H1 (cell line): ENCODE data around the gene GRB7. TPM values are rescaled to one million over a fixed set of nuclear protein-coding genes. Genes with fewer than 3 reads are reported as not detected.

Experiments used
- CTCF ChIA-PET: fragments of 300-600 bp; sonication (Branson Sonifier 250); formaldehyde crosslinking; loops from one replicate; lab custom pipeline; 2021; ENCODE audit not compliant: partially characterized antibody; lab: Charles Lee
- POLR2A ChIA-PET: fragments of 300-600 bp; sonication (Branson Sonifier 250); formaldehyde crosslinking; loops from one replicate; lab custom pipeline; 2021; ENCODE audit warnings: inconsistent platforms; ENCODE audit not compliant: partially characterized antibody; lab: Charles Lee
- DNase-seq, 2 experiments: peaks; one replicate each; pipeline versions ENCODE4 v3.0.0 to v3.0.0-alpha.2; 2010 to 2022; ENCODE audit warnings: low spot score in 2 of 2, low read depth in 1 of 2, mixed read lengths in 1 of 2
- FAIRE-seq: peaks from 2 replicates; lab custom pipeline; 2011; peaks lifted over from hg19 to GRCh38; lab: Jason Lieb, UNC
- H2AFZ ChIP-seq: 2 replicates; pipeline ENCODE4 v1.8.1; 2012; ENCODE audit warnings: low read length, inconsistent platforms
- H2AK5ac ChIP-seq: 2 replicates; pipeline ENCODE4 v1.6.1; 2013; ENCODE audit warnings: low read depth, low read length
- H2BK120ac ChIP-seq: replicated peaks from 2 replicates; pipeline ENCODE3; 2013; ENCODE audit warnings: low read depth, low read length, inconsistent platforms
- H2BK12ac ChIP-seq: 2 replicates; pipeline ENCODE4 v1.6.1; 2013; ENCODE audit warnings: low read depth, low read length
- H2BK15ac ChIP-seq: 2 replicates; pipeline ENCODE4 v1.6.1; 2013; ENCODE audit warnings: low read length
- H2BK20ac ChIP-seq: 2 replicates; pipeline ENCODE4 v1.6.1; 2013; ENCODE audit warnings: low read length
- H2BK5ac ChIP-seq: 2 replicates; pipeline ENCODE4 v1.6.1; 2013; ENCODE audit warnings: low read depth, low read length
- H3K14ac ChIP-seq: 2 replicates; pipeline ENCODE4 v1.6.1; 2013; ENCODE audit warnings: inconsistent platforms; ENCODE audit not compliant: insufficient read length
- H3K18ac ChIP-seq: 2 replicates; pipeline ENCODE4 v1.6.1; 2013; ENCODE audit warnings: low read length; ENCODE audit errors: extremely low read depth
- H3K23ac ChIP-seq: 2 replicates; pipeline ENCODE4 v1.6.1; 2013; ENCODE audit warnings: inconsistent platforms; ENCODE audit not compliant: insufficient read length
- H3K23me2 ChIP-seq: 2 replicates; pipeline ENCODE4 v1.6.1; 2013; ENCODE audit warnings: low read depth, low read length
- H3K27ac ChIP-seq: 2 replicates; pipeline ENCODE4 v1.6.1; 2011; ENCODE audit warnings: low read depth, low read length, inconsistent platforms
- H3K27me3 ChIP-seq, 4 experiments: replicated peaks in 1 of 4; 1 replicate in 1 of 4; 2 replicates in 3 of 4; pipeline versions ENCODE4 v1.6.1 to v1.8.1; 2011 to 2013; ENCODE audit warnings: low read length in 3 of 4, mild to moderate bottlenecking in 3 of 4, inconsistent platforms in 2 of 4, mixed read lengths in 2 of 4, moderate library complexity in 1 of 4; ENCODE audit not compliant: control insufficient read depth in 3 of 4, insufficient read depth in 3 of 4; ENCODE audit errors: extremely low read depth in 1 of 4
- H3K36me3 ChIP-seq, 4 experiments: 2 replicates each; pipeline versions ENCODE4 v1.6.1 to v1.8.1; 2011 to 2013; ENCODE audit warnings: mild to moderate bottlenecking in 4 of 4, low read length in 3 of 4, moderate library complexity in 2 of 4, control low read depth in 1 of 4, inconsistent platforms in 1 of 4; ENCODE audit not compliant: insufficient read depth in 4 of 4, control insufficient read depth in 2 of 4
- H3K4ac ChIP-seq: replicated peaks from 2 replicates; pipeline ENCODE3; 2013; ENCODE audit warnings: low read length, low read depth, mixed read lengths, inconsistent platforms; ENCODE audit not compliant: insufficient read length
- H3K4me1 ChIP-seq, 4 experiments: replicated peaks in 1 of 4; 1 replicate in 1 of 4; 2 replicates in 3 of 4; pipeline versions ENCODE4 v1.6.1 to v1.8.1; 2011 to 2013; ENCODE audit warnings: low read length in 3 of 4, inconsistent platforms in 2 of 4, mixed read lengths in 1 of 4; ENCODE audit not compliant: insufficient read depth in 4 of 4, control insufficient read depth in 3 of 4
- H3K4me2 ChIP-seq, 2 experiments: 2 replicates each; pipeline versions ENCODE4 v1.6.1 to v1.8.1; 2011 to 2013; ENCODE audit warnings: low read depth in 2 of 2, low read length in 2 of 2, control low read depth in 1 of 2, inconsistent platforms in 1 of 2, mild to moderate bottlenecking in 1 of 2; ENCODE audit not compliant: insufficient read depth in 1 of 2
- H3K4me3 ChIP-seq, 4 experiments: fragments of 200-600, 300-600 bp in 1 of 4; sonication (generic), shearing (Covaris generic), sonication (Bioruptor Twin) in 1 of 4; 2 replicates each; pipeline versions ENCODE4 v1.5.1 to v1.8.1; 2011 to 2016; ENCODE audit warnings: low read length in 4 of 4, low read depth in 3 of 4, control low read depth in 2 of 4, inconsistent platforms in 2 of 4, mild to moderate bottlenecking in 2 of 4, mixed read lengths in 1 of 4, moderate library complexity in 1 of 4; ENCODE audit not compliant: insufficient read depth in 2 of 4; ENCODE audit errors: extremely low read depth in 1 of 4
- H3K56ac ChIP-seq: replicated peaks from 2 replicates; pipeline ENCODE3; 2013; ENCODE audit warnings: low read depth, mild to moderate bottlenecking, mixed read lengths, low read length, inconsistent platforms; ENCODE audit not compliant: insufficient read length
- H3K79me1 ChIP-seq: 2 replicates; pipeline ENCODE4 v1.6.1; 2013; ENCODE audit warnings: low read depth, low read length, control low read depth
- H3K79me2 ChIP-seq, 2 experiments: 2 replicates each; pipeline versions ENCODE4 v1.6.1 to v1.8.1; 2012 to 2013; ENCODE audit warnings: low read length in 2 of 2, mild to moderate bottlenecking in 2 of 2, inconsistent platforms in 1 of 2; ENCODE audit not compliant: insufficient read depth in 2 of 2, control insufficient read depth in 1 of 2
- H3K9ac ChIP-seq, 4 experiments: replicated peaks in 1 of 4; 1 replicate in 1 of 4; 2 replicates in 3 of 4; pipeline versions ENCODE4 v1.6.1 to v1.8.1; 2011 to 2013; ENCODE audit warnings: low read depth in 3 of 4, low read length in 3 of 4, control low read depth in 2 of 4, mild to moderate bottlenecking in 2 of 4, moderate library complexity in 2 of 4, inconsistent platforms in 1 of 4; ENCODE audit errors: extremely low read depth in 1 of 4
- H3K9me3 ChIP-seq, 2 experiments: 2 replicates each; pipeline versions ENCODE4 v1.6.1 to v1.8.1; 2012 to 2013; ENCODE audit warnings: mild to moderate bottlenecking in 2 of 2, moderate library complexity in 2 of 2, control low read depth in 1 of 2, inconsistent platforms in 1 of 2, low read depth in 1 of 2, low read length in 1 of 2, mixed read lengths in 1 of 2; ENCODE audit not compliant: insufficient read depth in 2 of 2
- H4K20me1 ChIP-seq, 2 experiments: replicated peaks in 1 of 2; 2 replicates each; pipeline versions ENCODE3 to v1.8.1; 2011 to 2013; ENCODE audit warnings: inconsistent platforms in 2 of 2, low read length in 2 of 2, mild to moderate bottlenecking in 1 of 2; ENCODE audit not compliant: insufficient read depth in 2 of 2, control insufficient read depth in 1 of 2
- H4K5ac ChIP-seq: 2 replicates; pipeline ENCODE4 v1.6.1; 2013; ENCODE audit warnings: low read length, low read depth, mixed read lengths, inconsistent platforms; ENCODE audit not compliant: insufficient read length
- H4K8ac ChIP-seq: 2 replicates; pipeline ENCODE4 v1.8.0; 2013; ENCODE audit warnings: mild to moderate bottlenecking, moderate library complexity, low read length, inconsistent platforms; ENCODE audit not compliant: insufficient read depth; ENCODE audit errors: extremely low read depth
- H4K91ac ChIP-seq: replicated peaks from 2 replicates; pipeline ENCODE3; 2013; ENCODE audit warnings: low read length, mixed read lengths, inconsistent platforms; ENCODE audit not compliant: insufficient read length
- POLR2A ChIP-seq, 2 experiments: IDR thresholded peaks; 1 replicate in 1 of 2; 2 replicates in 1 of 2; pipeline ENCODE4 v1.6.1; 2011; ENCODE audit warnings: low read depth in 2 of 2, low read length in 2 of 2, mild to moderate bottlenecking in 2 of 2; ENCODE audit errors: control extremely low read depth in 1 of 2
- POU5F1 ChIP-seq: IDR thresholded peaks from 2 replicates; pipeline ENCODE4 v1.6.1; 2011; ENCODE audit warnings: low read depth, mild to moderate bottlenecking, low read length, moderate library complexity
- RBBP5 ChIP-seq: IDR thresholded peaks from 2 replicates; pipeline ENCODE4 v1.7.1; 2012; ENCODE audit warnings: low read depth, mild to moderate bottlenecking, inconsistent platforms, low read length, moderate library complexity, borderline replicate concordance
- TAF1 ChIP-seq: IDR thresholded peaks from 2 replicates; pipeline ENCODE4 v1.6.1; 2011; ENCODE audit warnings: mild to moderate bottlenecking, low read depth, low read length
- TAF7 ChIP-seq: optimal IDR thresholded peaks from 2 replicates; pipeline ENCODE3; 2011; ENCODE audit warnings: low read depth, mild to moderate bottlenecking, inconsistent platforms, low read length, moderate library complexity, borderline replicate concordance
- WGBS, 2 experiments: shearing (Covaris generic) in 1 of 2; methylation state at CpG; one replicate each; pipeline versions ENCODE4 v1.1.6 to v1.1.7; 2013 to 2015; ENCODE audit warnings: low lambda C conversion rate in 2 of 2, mixed read lengths in 2 of 2, inconsistent platforms in 1 of 2, low coverage in 1 of 2, missing lambda C conversion rate in 1 of 2; ENCODE audit not compliant: insufficient replicate concordance in 2 of 2, insufficient coverage in 1 of 2, insufficient read length in 1 of 2; ENCODE audit errors: extremely low coverage in 1 of 2, missing lambda C conversion rate in 1 of 2; 5-methylcytosine and 5-hydroxymethylcytosine counted together
- polyA plus RNA-seq, 7 experiments: library from polyadenylated mRNA; depleted of rRNA in 3 of 7; stranded (reverse) in 5 of 7; unstranded in 2 of 7; fragments of >200 nt in 5 of 7; fragments of 200-250 nt in 2 of 7; gene quantifications; 1 replicate in 5 of 7; 2 replicates in 1 of 7; 4 replicates in 1 of 7; pipeline versions ENCODE4 v1.2.1 to v1.2.3, GENCODE V29; 2011 to 2013; ENCODE audit warnings: missing spikeins in 2 of 7, mixed read lengths in 2 of 7
- total RNA-seq: library from RNA; stranded (reverse); fragmentation: NEBNext Ultra II Directional; extraction: Animal tissue kit (Norgen Biotek cat#: 25700); gene quantifications from 2 replicates; pipeline ENCODE4 v1.2.1, GENCODE V29; 2021
- TF ChIP-seq, protein P1 (sequence below): IDR thresholded peaks from 2 replicates; pipeline ENCODE4 v1.6.1; 2012; ENCODE audit warnings: inconsistent platforms

The GRB7 gene
- total and polyA plus RNA-seq, 2 of the 8 experiments (the other 6 are each of a cell fraction or from before 2014, with no cell fraction given): 32.2 to 41.5 TPM

DNA sequence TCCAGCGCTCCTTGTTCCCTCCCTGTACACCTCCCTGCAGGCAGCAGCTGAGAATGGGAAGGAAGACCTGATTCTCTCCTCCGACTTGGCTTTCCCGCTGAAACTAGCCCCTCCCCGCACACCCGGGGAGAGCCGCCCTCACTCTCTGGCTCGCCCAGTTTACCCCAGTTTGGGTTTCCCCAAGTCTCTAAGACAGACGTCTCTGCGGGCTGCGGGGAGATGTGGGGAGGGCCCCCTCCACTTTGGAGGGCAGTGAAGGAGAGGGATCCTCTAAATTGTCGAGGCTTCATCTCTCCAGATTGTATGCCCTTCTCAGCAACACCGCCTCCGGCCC is 797 bp downstream of the GRB7 start:
- WGBS, 2 experiments: 0% methylated on average over 12 of the region's 13 CpGs; no CpG with 5 or more reads in 1 of the 2 experiments
- Histone ChIP-seq H3K18ac (peak overlapping the region; percentile 62), H3K4ac (no peak overlapping the region), H4K20me1 (no peaks in the 10 kb centered on the region), H4K5ac (peak overlapping the region; percentile 5), H3K79me1 (peaks cover 9% of the 10 kb centered on the region), H2BK15ac (peak overlapping the region; percentile 46; the same call in 1 of the 2 replicates), H3K9me3 (no peaks in the 10 kb centered on the region), H3K27me3 (no peaks in the 10 kb centered on the region), H3K23me2 (peaks cover 23% of the 10 kb centered on the region), H3K9ac (peak overlapping the region; percentile 64 to 83 (median 80)), H4K8ac (peak overlapping the region; percentile 20; the same call in 1 of the 2 replicates), H3K23ac (no peak overlapping the region), H3K14ac (no peak overlapping the region), H2BK120ac (no peak overlapping the region), H3K56ac (peak overlapping the region; percentile 4), H2AFZ (no peak overlapping the region), H2BK12ac (no peak overlapping the region), H2BK5ac (peak overlapping the region; percentile 66; the same call in 1 of the 2 replicates), H3K27ac (peak overlapping the region; percentile 61; the same call in 1 of the 2 replicates)
- peak in 1 of 2 experiments; percentile 78 for DNase-seq
- no peak for FAIRE-seq
- POLR2A ChIA-PET: interaction anchor here (0.7 to 2.3 kb wide), 7 partner anchors 9 to 68 kb away, joined by 3 to 43 read pairs (median 5); partner anchors contain the start of gene MIEN1
- no peak for TF ChIP-seq POU5F1
- TF ChIP-seq TAF7: peak; percentile 48
- peak; percentile 63 for TF ChIP-seq TAF1
- TF ChIP-seq POLR2A (IDR thresholded peaks at IDR 0.05; ENCODE audit: control extremely low read depth in 1 of 2, low read depth in 2 of 2, low read length in 2 of 2): 0 out of 3 replicates have a peak, but pooled peaks of 1 of the 2 experiments have one; percentile 4
- TF ChIP-seq, protein P1, sequence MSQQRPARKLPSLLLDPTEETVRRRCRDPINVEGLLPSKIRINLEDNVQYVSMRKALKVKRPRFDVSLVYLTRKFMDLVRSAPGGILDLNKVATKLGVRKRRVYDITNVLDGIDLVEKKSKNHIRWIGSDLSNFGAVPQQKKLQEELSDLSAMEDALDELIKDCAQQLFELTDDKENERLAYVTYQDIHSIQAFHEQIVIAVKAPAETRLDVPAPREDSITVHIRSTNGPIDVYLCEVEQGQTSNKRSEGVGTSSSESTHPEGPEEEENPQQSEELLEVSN: 0 out of 2 replicates have a peak, but pooled peaks have one; percentile 41
- TF ChIP-seq RBBP5: no peak
- TF ChIP-seq, all 59 proteins: peak for 4
- H3K79me2 ChIP-seq: peaks cover 0 to 16% of the 10 kb centered on the region in 2 experiments; a peak in 2 of 4 replicates
- H2BK20ac ChIP-seq: no peak overlapping the region
- peaks cover 5 to 31% (median 23%) of the 10 kb centered on the region in 4 experiments for H3K4me1 ChIP-seq
- peaks cover 4 to 12% (median 6%) of the 10 kb centered on the region in 4 experiments; a peak in 5 of 8 replicates for H3K36me3 ChIP-seq
- CTCF ChIA-PET: interaction anchor here (2.3 kb wide), 1 partner anchor 8 kb away, joined by 23 read pairs; the partner anchor contains the start of gene MIEN1
- peak overlapping the region; percentile 54 to 86 (median 82) for H3K4me3 ChIP-seq
- no peak overlapping the region for H4K91ac ChIP-seq
- H2AK5ac ChIP-seq: no peak overlapping the region
- peak overlapping the region; percentile 83 to 96 for H3K4me2 ChIP-seq
